Gastrocnemius medialis (tissue), 4 donors: Measurements from ENCODE around the gene SETD1B. TPM values are rescaled to one million over a fixed set of nuclear protein-coding genes. Genes with fewer than 3 reads are reported as not detected.
A peak's percentile ranks its signal among the peaks of the same experiment; 100 is the strongest.

Experiments used
- ATAC-seq, 2 donors: fragments of 150-250 bp; one replicate each; pipeline ENCODE4 v1.9.1; 2016
- DNase-seq, 2 donors: peaks; one replicate each; pipeline ENCODE4 v3.0.0-alpha.2; 2019
- H3K27ac ChIP-seq, 4 donors: fragments of 200-600 bp; sonication (generic); 1 replicate in 1 of 4; 2 replicates in 3 of 4; pipeline ENCODE4 v1.5.1; 2016 to 2018; ENCODE audit warnings: mild to moderate bottlenecking in 2 of 4, moderate library complexity in 1 of 4
- H3K27me3 ChIP-seq, 3 donors: fragments of 200-600 bp; sonication (generic) in 2 of 3; 1 replicate in 1 of 3; 2 replicates in 2 of 3; pipeline versions ENCODE4 v1.5.1 to v1.6.0; 2016 to 2019; ENCODE audit warnings: mild to moderate bottlenecking in 1 of 3, moderate library complexity in 1 of 3
- H3K36me3 ChIP-seq, 2 donors: fragments of 200-600 bp; sonication (generic) in 1 of 2; one replicate each; pipeline ENCODE4 v1.5.1; 2017 to 2018
- H3K4me1 ChIP-seq, 2 donors: fragments of 200-600 bp; sonication (generic) in 1 of 2; one replicate each; pipeline ENCODE4 v1.5.1; 2016 to 2017; ENCODE audit warnings: mild to moderate bottlenecking in 2 of 2
- H3K4me3 ChIP-seq, 4 donors: fragments of 200-600 bp; sonication (generic) in 3 of 4; 1 replicate in 1 of 4; 2 replicates in 3 of 4; pipeline ENCODE4 v1.5.1; 2016 to 2019; ENCODE audit warnings: mild to moderate bottlenecking in 2 of 4
- H3K9me3 ChIP-seq, 3 donors: fragments of 200-600 bp; sonication (generic) in 2 of 3; 1 replicate in 1 of 3; 2 replicates in 2 of 3; pipeline ENCODE4 v1.5.1; 2016 to 2019
- POLR2A ChIP-seq, 2 donors: fragments of 450-650 bp; IDR thresholded peaks; one replicate each; pipeline ENCODE4 v1.6.1; 2017; ENCODE audit warnings: antibody characterized with exemption in 2 of 2, mild to moderate bottlenecking in 2 of 2, moderate library complexity in 2 of 2
- in situ Hi-C, 4 donors: fragments of 200-750 bp; cut with MboI; loops; one replicate each; pipeline versions ENCODE4 v1.15.0 to v1.8.0; 2017; ENCODE audit warnings: low sequenced_read_pairs in 4 of 4
- intact Hi-C: fragments of 100-400 bp; cut with DNase I; formaldehyde crosslinking; loops from one replicate; pipeline ENCODE4 v1.15.1; 2023; ENCODE audit warnings: low total_unique reads
- total RNA-seq, 4 donors: library from RNA; depleted of rRNA; stranded (reverse); fragments of >200 nt; gene quantifications; one replicate each; pipeline versions ENCODE4 v1.1.0 to v1.2.3, GENCODE V29; 2016
- TF ChIP-seq, protein P1 (sequence below), 5 experiments: fragments of 450-650 bp in 3 of 5; fragments of 200-600 bp in 2 of 5; sonication (generic) in 2 of 5; IDR thresholded peaks in 4 of 5; conservative IDR thresholded peaks in 1 of 5; 1 replicate in 4 of 5; 2 replicates in 1 of 5; pipeline ENCODE4 v1.5.1; 2016 to 2019; ENCODE audit warnings: antibody characterized with exemption in 5 of 5, mild to moderate bottlenecking in 3 of 5, moderate library complexity in 3 of 5

SETD1B gene
- total RNA-seq, 4 donors from 2014 or later, result 2.2 to 9.3 (median 6.2) TPM

DNA sequence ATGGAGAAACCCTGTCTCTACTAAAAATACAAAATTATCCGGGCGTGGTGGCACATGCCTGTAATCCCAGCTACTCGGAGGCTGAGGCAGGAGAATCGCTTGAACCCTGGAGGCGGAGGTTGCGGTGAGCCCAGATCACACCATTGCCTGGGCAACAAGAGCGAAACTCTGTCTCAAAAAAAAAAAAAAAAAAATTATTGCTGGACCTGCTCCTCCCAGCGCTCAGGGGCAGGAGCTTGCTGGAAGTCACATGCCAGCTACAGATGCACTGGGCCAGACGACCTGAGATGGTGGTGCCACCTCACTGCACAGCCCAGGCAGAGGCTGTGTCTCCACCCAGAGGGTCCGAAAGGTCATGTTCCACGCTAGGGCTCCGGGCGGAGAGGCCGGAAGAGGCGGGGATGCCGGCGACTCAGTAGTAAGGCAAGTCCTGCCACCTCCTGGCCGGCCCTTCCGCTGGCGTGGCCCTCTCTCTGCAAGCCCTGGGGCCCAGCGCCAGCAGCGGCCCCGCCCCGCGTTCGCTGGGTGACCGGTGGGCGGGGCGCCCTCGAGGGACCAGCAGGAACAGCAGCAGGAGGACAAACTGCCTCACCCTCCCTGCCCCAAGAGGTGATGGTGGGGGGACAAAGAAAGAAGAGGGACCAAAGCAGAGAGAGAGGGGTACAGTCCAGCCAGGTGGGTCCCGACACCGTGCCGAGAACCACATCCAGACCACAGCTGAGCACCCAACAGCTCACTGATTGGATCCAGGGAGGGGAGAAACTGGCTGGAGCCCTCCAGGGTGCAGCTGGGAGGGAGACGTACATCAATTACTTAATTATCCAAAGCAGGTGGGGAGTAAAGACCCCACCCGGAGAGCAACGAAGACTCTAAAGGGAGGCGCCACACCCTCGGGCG, 6.7 kb upstream of the SETD1B start:
- Histone ChIP-seq H3K9me3 (no peaks in the 10 kb centered on the region), H3K4me1 (peaks cover 57 to 58% of the 10 kb centered on the region in 2 donors)
- TF ChIP-seq, protein P1, sequence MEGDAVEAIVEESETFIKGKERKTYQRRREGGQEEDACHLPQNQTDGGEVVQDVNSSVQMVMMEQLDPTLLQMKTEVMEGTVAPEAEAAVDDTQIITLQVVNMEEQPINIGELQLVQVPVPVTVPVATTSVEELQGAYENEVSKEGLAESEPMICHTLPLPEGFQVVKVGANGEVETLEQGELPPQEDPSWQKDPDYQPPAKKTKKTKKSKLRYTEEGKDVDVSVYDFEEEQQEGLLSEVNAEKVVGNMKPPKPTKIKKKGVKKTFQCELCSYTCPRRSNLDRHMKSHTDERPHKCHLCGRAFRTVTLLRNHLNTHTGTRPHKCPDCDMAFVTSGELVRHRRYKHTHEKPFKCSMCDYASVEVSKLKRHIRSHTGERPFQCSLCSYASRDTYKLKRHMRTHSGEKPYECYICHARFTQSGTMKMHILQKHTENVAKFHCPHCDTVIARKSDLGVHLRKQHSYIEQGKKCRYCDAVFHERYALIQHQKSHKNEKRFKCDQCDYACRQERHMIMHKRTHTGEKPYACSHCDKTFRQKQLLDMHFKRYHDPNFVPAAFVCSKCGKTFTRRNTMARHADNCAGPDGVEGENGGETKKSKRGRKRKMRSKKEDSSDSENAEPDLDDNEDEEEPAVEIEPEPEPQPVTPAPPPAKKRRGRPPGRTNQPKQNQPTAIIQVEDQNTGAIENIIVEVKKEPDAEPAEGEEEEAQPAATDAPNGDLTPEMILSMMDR (IDR thresholded peaks at IDR 0.05 in 4 of 5, conservative IDR thresholded peaks at IDR 0.05 in 1 of 5), result peak; percentile 9 to 64 (median 34)
- TF ChIP-seq POLR2A (IDR thresholded peaks at IDR 0.05), result peak; percentile 84 to 91

DNA sequence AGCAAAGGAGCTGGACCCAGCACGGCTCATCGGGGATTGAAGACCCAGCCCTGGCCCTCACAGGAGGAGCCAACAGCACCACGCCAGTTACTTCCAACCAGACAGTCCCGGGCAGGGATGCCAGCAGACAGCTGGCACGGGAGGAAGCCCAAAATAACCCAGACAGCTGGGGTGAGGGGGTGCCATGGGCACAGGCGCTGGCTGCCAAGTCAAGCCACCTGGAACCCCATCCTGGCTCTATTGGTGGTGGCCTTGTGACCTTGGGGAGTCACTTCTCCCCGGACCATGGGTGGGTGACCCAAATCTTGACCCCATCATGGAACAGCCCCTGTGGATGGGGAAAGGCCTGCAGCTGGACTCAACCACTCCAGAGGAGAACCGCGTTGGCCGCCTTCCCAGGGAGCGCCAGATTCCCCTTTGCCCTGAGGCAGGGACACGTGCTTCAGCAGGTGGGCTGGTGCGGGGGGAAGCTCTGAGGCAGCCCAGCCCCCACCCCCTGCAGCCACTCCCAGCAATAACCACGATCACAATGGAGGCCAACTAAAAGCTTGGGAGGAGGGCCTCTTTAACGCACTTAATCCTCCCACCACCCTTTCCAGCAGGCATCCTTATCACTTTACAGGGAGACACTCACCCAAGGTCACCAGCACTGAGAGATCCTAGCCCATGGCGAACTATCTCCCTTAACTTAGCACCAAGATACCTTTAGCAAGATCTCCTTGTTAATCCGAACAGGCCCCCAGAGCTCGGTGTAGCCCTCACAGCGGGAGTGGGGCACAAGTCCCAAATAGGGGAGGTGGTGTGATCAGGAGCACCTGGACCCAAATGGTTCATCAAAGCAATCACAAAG, 5.6 kb upstream of the SETD1B start:
- intact Hi-C loops (loop anchor here (1.0 to 5.0 kb wide), 3 partner anchors 7 to 224 kb away; partner anchors contain the start of genes BCL7A and ORAI1), in situ Hi-C loops (loop anchor here in 3 of 4 donors (10.0 kb wide), 2 partner anchors 87 to 103 kb away; partner anchors contain the start of gene PSMD9 (in 3 of the 3))
- H3K4me1 ChIP-seq, result peaks cover 56 to 60% of the 10 kb centered on the region in 2 donors
- peak overlapping the region; percentile 72 to 86 (median 78) for H3K4me3 ChIP-seq
- peak overlapping the region; percentile 97 to 100 (median 99) for H3K27ac ChIP-seq
- ATAC-seq (peak; percentile 22 to 31), DNase-seq (peak; percentile 79 to 95)
- no peaks in the 10 kb centered on the region for H3K27me3 ChIP-seq
- TF ChIP-seq, protein P1 (IDR thresholded peaks at IDR 0.05 in 4 of 5, conservative IDR thresholded peaks at IDR 0.05 in 1 of 5), result peak in 1 of 5 experiments; percentile 11
- peak; percentile 25 to 60 for TF ChIP-seq POLR2A (IDR thresholded peaks at IDR 0.05)
- no peaks in the 10 kb centered on the region for H3K36me3 ChIP-seq
- H3K9me3 ChIP-seq, result no peaks in the 10 kb centered on the region

More for the DNA sequence above, 6.7 kb upstream of the SETD1B start:
- peak overlapping the region; percentile 55 to 86 (median 76) for H3K4me3 ChIP-seq
- intact Hi-C loops, result loop anchor here (1.0 to 5.0 kb wide), 3 partner anchors 8 to 225 kb away; partner anchors contain the start of genes BCL7A and ORAI1
- no peaks in the 10 kb centered on the region for H3K36me3 ChIP-seq
- ATAC-seq, result peak; percentile 15 to 26
- H3K27me3 ChIP-seq, result no peaks in the 10 kb centered on the region
- H3K27ac ChIP-seq, result peak overlapping the region; percentile 97 to 100 (median 99)
- peak; percentile 91 to 98 for DNase-seq
- in situ Hi-C loops, result loop anchor here in 3 of 4 donors (10.0 kb wide), 2 partner anchors 88 to 102 kb away; partner anchors contain the start of gene PSMD9 (in 3 of the 3)

DNA sequence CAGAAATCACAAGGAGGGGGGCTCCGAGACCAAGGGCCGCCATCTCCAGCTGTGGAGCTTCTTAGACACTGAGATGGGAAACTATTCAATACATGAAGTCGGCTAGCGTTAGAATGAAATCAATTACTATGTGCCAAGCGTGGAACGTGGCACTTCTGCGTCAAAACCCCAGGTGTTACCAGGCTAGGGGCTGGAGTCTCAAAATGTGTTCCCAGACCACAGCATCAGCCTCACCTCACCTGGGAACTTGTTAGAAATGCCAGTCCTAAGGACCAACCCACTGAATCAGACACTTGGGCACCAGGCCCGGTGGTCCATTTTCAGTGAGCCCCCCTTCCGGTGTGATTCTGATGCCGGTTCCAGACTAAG, 5.0 kb upstream of the SETD1B start:
- ATAC-seq (no peak), DNase-seq (no peak)
- in situ Hi-C loops (loop anchor here in 3 of 4 donors (10.0 kb wide), 2 partner anchors 86 to 104 kb away; partner anchors contain the start of gene PSMD9 (in 3 of the 3)), intact Hi-C loops (loop anchor here (5.0 kb wide), 2 partner anchors 171 to 224 kb away; partner anchors contain the start of genes BCL7A and ORAI1)
- H3K9me3 ChIP-seq, result no peaks in the 10 kb centered on the region
- no peak for TF ChIP-seq POLR2A (IDR thresholded peaks at IDR 0.05)
- TF ChIP-seq, protein P1 (IDR thresholded peaks at IDR 0.05 in 4 of 5, conservative IDR thresholded peaks at IDR 0.05 in 1 of 5), result no peak
- no peaks in the 10 kb centered on the region for H3K36me3 ChIP-seq
- peak overlapping the region; percentile 97 to 100 (median 99) for H3K27ac ChIP-seq
- no peaks in the 10 kb centered on the region for H3K27me3 ChIP-seq
- H3K4me3 ChIP-seq, result peak overlapping the region; percentile 72 to 86 (median 78)
- H3K4me1 ChIP-seq, result peaks cover 50 to 57% of the 10 kb centered on the region in 2 donors
